Kidney epithelial cell (primary cell): ENCODE measurements around the gene KIF1B. TPM values are rescaled to one million over a fixed set of nuclear protein-coding genes. Genes with fewer than 3 reads are reported as not detected.
"Not testable (repeated sequence)": the region's sequence is repeated elsewhere in the genome, so short reads cannot be mapped to it uniquely, and the experiment has no call there.

Experiments used
- DNase-seq: peaks from one replicate; pipeline ENCODE4 v3.0.0-alpha.2; 2010; ENCODE audit warnings: low read depth
- H3K27me3 ChIP-seq: 2 replicates; pipeline ENCODE4 v1.6.0; 2011; ENCODE audit warnings: low read length; ENCODE audit not compliant: control insufficient read depth, insufficient read depth
- H3K36me3 ChIP-seq: 2 replicates; pipeline ENCODE4 v1.5.1; 2011; ENCODE audit warnings: low read length; ENCODE audit not compliant: control insufficient read depth, insufficient read depth
- H3K4me3 ChIP-seq: 2 replicates; pipeline ENCODE4 v1.5.1; 2011; ENCODE audit warnings: low read depth, mild to moderate bottlenecking, control low read depth, low read length
- CTCF ChIP-seq: IDR thresholded peaks from 2 replicates; pipeline ENCODE4 v1.5.1; 2011; ENCODE audit warnings: mild to moderate bottlenecking, moderate library complexity, low read length, control low read depth, inconsistent platforms; ENCODE audit not compliant: insufficient read depth, poor library complexity, severe bottlenecking
- total RNA-seq: library from RNA; depleted of rRNA; stranded (reverse); fragments of >200 nt; gene quantifications from 2 replicates; pipeline ENCODE4 v1.2.3, GENCODE V29; 2015

Gene KIF1B
- total RNA-seq, 1 donor from 2014 or later = 33.9 TPM

GRCh38 chr1:10257851-10258250 lies 47.5 kb downstream of the KIF1B start:
- TF ChIP-seq CTCF = no peak
- no peaks in the 10 kb centered on the region for H3K27me3 ChIP-seq

GRCh38 chr1:10259547-10259946 lies 49.2 kb downstream of the KIF1B start:
- not testable (repeated sequence) for H3K4me3 ChIP-seq, H3K36me3 ChIP-seq, DNase-seq, H3K27me3 ChIP-seq

More at GRCh38 chr1:10257851-10258250, 47.5 kb downstream of the KIF1B start:
- H3K36me3 ChIP-seq = no peaks in the 10 kb centered on the region
- DNase-seq = no peak
- H3K4me3 ChIP-seq = no peak overlapping the region

GRCh38 chr1:10263450-10264082 lies 53.2 kb downstream of the KIF1B start:
- no peaks in the 10 kb centered on the region for H3K36me3 ChIP-seq
- H3K4me3 ChIP-seq = no peak overlapping the region
- H3K27me3 ChIP-seq = no peaks in the 10 kb centered on the region
- DNase-seq = no peak
- no peak for TF ChIP-seq CTCF

GRCh38 chr1:10265027-10265426 lies 54.7 kb downstream of the KIF1B start:
- H3K4me3 ChIP-seq = no peak overlapping the region
- no peak for DNase-seq
- no peaks in the 10 kb centered on the region for H3K36me3 ChIP-seq
- H3K27me3 ChIP-seq = no peaks in the 10 kb centered on the region
- TF ChIP-seq CTCF = no peak

GRCh38 chr1:10265900-10266299 lies 55.5 kb downstream of the KIF1B start:
- no peaks in the 10 kb centered on the region for H3K27me3 ChIP-seq
- TF ChIP-seq CTCF = no peak
- no peak for DNase-seq
- H3K36me3 ChIP-seq = no peaks in the 10 kb centered on the region
- no peak overlapping the region for H3K4me3 ChIP-seq

- Histone ChIP-seq H3K4me3 (no peak overlapping the region), H3K36me3 (no peaks in the 10 kb centered on the region), H3K27me3 (no peaks in the 10 kb centered on the region)
- no peak for DNase-seq
- no peak for TF ChIP-seq CTCF
These were observed 56.9 kb downstream of the KIF1B start for GRCh38 chr1:10267319-10267718.
